ENCODE results near the gene TUBB2B.

- TF ChIP-seq CTCF (IDR thresholded peaks at IDR 0.05): no peak
- no peak for TF ChIP-seq POLR2A (IDR thresholded peaks at IDR 0.05)
- TF ChIP-seq POLR2AphosphoS5 (IDR thresholded peaks at IDR 0.05): no peak
Observed at GRCh38 chr6:3272911-3273547, 45.6 kb upstream of the TUBB2B start.

Measured in suprapubic skin (tissue), 4 donors.